ENCODE results near the gene ZNF17.

- no peak for TF ChIP-seq CTCF (conservative IDR thresholded peaks at IDR 0.05; ENCODE audit: low read depth in 2 of 2)
- no peak for TF ChIP-seq EZH2 (IDR thresholded peaks at IDR 0.05; ENCODE audit: low read depth, unreplicated experiment)
- TF ChIP-seq REST (IDR thresholded peaks at IDR 0.05; ENCODE audit: unreplicated experiment) = no peak
- no peak for TF ChIP-seq POLR2AphosphoS5 (IDR thresholded peaks at IDR 0.05; ENCODE audit: low read depth)
- TF ChIP-seq EZH2phosphoT487 (IDR thresholded peaks at IDR 0.05; ENCODE audit: unreplicated experiment) = no peak
- TF ChIP-seq NANOG (IDR thresholded peaks at IDR 0.05; ENCODE audit: borderline replicate concordance) = no peak
- no peak for TF ChIP-seq CREB1 (CRISPR knock-in tag; IDR thresholded peaks at IDR 0.05; ENCODE audit: low read depth)
- TF ChIP-seq ETS1 (IDR thresholded peaks at IDR 0.05) = no peak
Measured at GRCh38 chr19:57443121-57443696, 32.2 kb downstream of the ZNF17 start.

All from GM23338 (cell line).